Uterus (tissue), 2 donors: ENCODE results near the gene IL25.

ENCODE experiments used
- POLR2A ChIP-seq, 2 donors: fragments of 450-650 bp; IDR thresholded peaks; one replicate each; pipeline ENCODE4 v1.6.1; 2016; ENCODE audit warnings: antibody characterized with exemption in 2 of 2, mild to moderate bottlenecking in 1 of 2, moderate library complexity in 1 of 2
- TF ChIP-seq, protein P1 (sequence below), 4 experiments: fragments of 200-600 bp in 2 of 4; fragments of 450-650 bp in 2 of 4; sonication (generic) in 2 of 4; IDR thresholded peaks; one replicate each; pipeline ENCODE4 v1.5.1; 2016 to 2019; ENCODE audit warnings: antibody characterized with exemption in 4 of 4, mild to moderate bottlenecking in 2 of 4, moderate library complexity in 1 of 4

DNA sequence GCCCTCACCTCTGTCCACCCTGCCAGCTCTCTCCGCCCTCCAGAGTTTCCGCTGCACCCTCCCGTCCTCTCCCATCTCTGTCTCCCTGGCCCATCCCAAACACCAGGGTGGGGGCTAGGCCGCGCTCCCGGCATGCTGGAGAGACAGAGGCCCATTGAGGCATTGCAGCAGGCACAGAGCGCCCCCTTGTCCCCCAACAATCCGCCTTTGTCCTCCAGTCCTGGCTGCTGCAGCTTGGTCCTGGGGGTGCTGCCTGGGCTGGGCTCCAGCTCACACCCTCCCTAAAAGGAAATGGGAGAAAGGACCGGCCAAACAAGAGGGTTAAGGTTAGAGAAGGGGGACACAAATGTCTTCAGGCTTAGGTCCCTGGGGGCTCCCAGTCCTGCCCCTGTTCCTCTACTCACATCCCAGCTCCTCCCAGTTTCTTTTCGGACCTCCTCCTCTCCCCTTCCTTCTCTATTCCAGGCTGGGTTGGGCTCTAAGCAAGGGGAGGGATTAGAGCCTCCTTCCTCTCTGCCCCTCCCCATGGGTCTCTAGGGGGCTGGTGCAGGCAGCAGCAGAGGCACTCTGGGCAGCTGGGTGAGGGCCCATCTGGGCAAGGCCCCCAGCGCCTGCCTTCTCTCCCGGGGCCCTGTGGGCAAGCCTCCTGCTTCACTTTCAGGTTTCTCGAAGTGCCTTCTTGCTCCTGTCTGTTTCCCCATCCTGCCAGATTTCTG lies 4.0 kb downstream of the IL25 start, which contains the start of gene CMTM5:
- no peak for TF ChIP-seq POLR2A (IDR thresholded peaks at IDR 0.05)
- TF ChIP-seq, protein P1, sequence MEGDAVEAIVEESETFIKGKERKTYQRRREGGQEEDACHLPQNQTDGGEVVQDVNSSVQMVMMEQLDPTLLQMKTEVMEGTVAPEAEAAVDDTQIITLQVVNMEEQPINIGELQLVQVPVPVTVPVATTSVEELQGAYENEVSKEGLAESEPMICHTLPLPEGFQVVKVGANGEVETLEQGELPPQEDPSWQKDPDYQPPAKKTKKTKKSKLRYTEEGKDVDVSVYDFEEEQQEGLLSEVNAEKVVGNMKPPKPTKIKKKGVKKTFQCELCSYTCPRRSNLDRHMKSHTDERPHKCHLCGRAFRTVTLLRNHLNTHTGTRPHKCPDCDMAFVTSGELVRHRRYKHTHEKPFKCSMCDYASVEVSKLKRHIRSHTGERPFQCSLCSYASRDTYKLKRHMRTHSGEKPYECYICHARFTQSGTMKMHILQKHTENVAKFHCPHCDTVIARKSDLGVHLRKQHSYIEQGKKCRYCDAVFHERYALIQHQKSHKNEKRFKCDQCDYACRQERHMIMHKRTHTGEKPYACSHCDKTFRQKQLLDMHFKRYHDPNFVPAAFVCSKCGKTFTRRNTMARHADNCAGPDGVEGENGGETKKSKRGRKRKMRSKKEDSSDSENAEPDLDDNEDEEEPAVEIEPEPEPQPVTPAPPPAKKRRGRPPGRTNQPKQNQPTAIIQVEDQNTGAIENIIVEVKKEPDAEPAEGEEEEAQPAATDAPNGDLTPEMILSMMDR (IDR thresholded peaks at IDR 0.05) = no peak
